GM23338 (cell line): ENCODE data around the gene IRF1. TPM values are rescaled to one million over a fixed set of nuclear protein-coding genes. Genes with fewer than 3 reads are reported as not detected.

Experiments
- ATAC-seq: fragments of 200-7000 bp; cut with Tn5 transposase; 3 replicates; pipeline ENCODE4 v1.9.1; 2020
- DNase-seq: peaks from one replicate; pipeline ENCODE4 v3.0.0-alpha.2; 2015; ENCODE audit warnings: low spot score
- H2AFZ ChIP-seq: fragments of 200-600 bp; sonication (generic); 2 replicates; pipeline ENCODE4 v1.8.0; 2016; ENCODE audit warnings: antibody characterized with exemption, mild to moderate bottlenecking, moderate library complexity
- H3F3A ChIP-seq: fragments of 200-600 bp; sonication (generic); replicated peaks from 2 replicates; pipeline ENCODE4 v1.8.0; 2017; ENCODE audit warnings: antibody characterized with exemption, mixed run types, low read depth
- H3K27ac ChIP-seq: fragments of 200-600 bp; sonication (generic); 2 replicates; pipeline ENCODE4 v1.6.1; 2016; ENCODE audit warnings: low read depth
- H3K27me3 ChIP-seq: fragments of 200-600 bp; sonication (generic); 2 replicates; pipeline ENCODE4 v1.8.0; 2016; ENCODE audit warnings: mild to moderate bottlenecking, mixed run types, moderate library complexity; ENCODE audit not compliant: insufficient read depth
- H3K36me3 ChIP-seq: fragments of 200-600 bp; sonication (generic); 2 replicates; pipeline ENCODE4 v1.8.0; 2016; ENCODE audit warnings: mild to moderate bottlenecking; ENCODE audit not compliant: insufficient read depth
- H3K4me1 ChIP-seq: fragments of 200-600 bp; sonication (generic); 2 replicates; pipeline ENCODE4 v1.8.0; 2016; ENCODE audit warnings: mild to moderate bottlenecking, moderate library complexity; ENCODE audit not compliant: insufficient read depth
- H3K4me2 ChIP-seq: fragments of 200-600 bp; sonication (generic); 2 replicates; pipeline ENCODE4 v1.7.1; 2017; ENCODE audit warnings: mixed run types
- H3K4me3 ChIP-seq: fragments of 200-600 bp; sonication (generic); 2 replicates; pipeline ENCODE4 v1.6.1; 2016; ENCODE audit warnings: mixed run types
- H3K79me2 ChIP-seq: fragments of 200-600 bp; sonication (generic); replicated peaks from 2 replicates; pipeline ENCODE4 v1.8.0; 2017; ENCODE audit warnings: mild to moderate bottlenecking; ENCODE audit not compliant: insufficient read depth
- H3K9me2 ChIP-seq: fragments of 200-600 bp; sonication (generic); 2 replicates; pipeline ENCODE4 v1.8.0; 2017; ENCODE audit not compliant: insufficient read depth
- H4K20me1 ChIP-seq: fragments of 200-600 bp; sonication (generic); replicated peaks from 2 replicates; pipeline ENCODE4 v1.8.0; 2017; ENCODE audit warnings: mild to moderate bottlenecking; ENCODE audit not compliant: insufficient read depth
- H3K27ac Mint-ChIP-seq: 2 replicates; pipeline ENCODE4 v1.8.0; 2020; ENCODE audit warnings: inconsistent platforms, mild to moderate bottlenecking, moderate library complexity, mixed read lengths
- H3K27me3 Mint-ChIP-seq: 3 replicates; pipeline ENCODE4 v1.8.0; 2022; ENCODE audit warnings: low read depth, mild to moderate bottlenecking, moderate library complexity, mixed read lengths, inconsistent platforms; ENCODE audit not compliant: insufficient read depth, poor library complexity
- H3K36me3 Mint-ChIP-seq: 3 replicates; pipeline ENCODE4 v1.8.0; 2021; ENCODE audit warnings: low read depth, mild to moderate bottlenecking, inconsistent platforms, moderate library complexity, mixed read lengths
- H3K4me1 Mint-ChIP-seq: 3 replicates; pipeline ENCODE4 v1.8.0; 2020; ENCODE audit warnings: mild to moderate bottlenecking, inconsistent platforms, mixed read lengths
- H3K4me3 Mint-ChIP-seq: 3 replicates; pipeline ENCODE4 v1.8.0; 2021; ENCODE audit warnings: moderate library complexity, mild to moderate bottlenecking, inconsistent platforms, mixed read lengths
- H3K9me3 Mint-ChIP-seq: 3 replicates; pipeline ENCODE4 v1.8.0; 2020; ENCODE audit warnings: moderate library complexity, mild to moderate bottlenecking, inconsistent platforms, mixed read lengths
- CREB1 ChIP-seq: fragments of 250-450 bp; sonication (Bioruptor Pico); IDR thresholded peaks from 2 replicates; pipeline ENCODE4 v1.5.0; 2020; ENCODE audit warnings: low read depth, mild to moderate bottlenecking, moderate library complexity
- CTCF ChIP-seq, 2 experiments: fragments of 200-600 bp in 1 of 2; sonication (generic) in 1 of 2; conservative IDR thresholded peaks; 2 replicates each; pipeline versions ENCODE4 v1.5.1 to v1.6.1; 2016 to 2017; ENCODE audit warnings: antibody characterized with exemption in 2 of 2, low read depth in 2 of 2, mild to moderate bottlenecking in 2 of 2, moderate library complexity in 1 of 2
- ETS1 ChIP-seq: IDR thresholded peaks from 2 replicates; pipeline ENCODE4 v1.6.1; 2016; ENCODE audit warnings: antibody characterized with exemption
- EZH2 ChIP-seq: fragments of 200-600 bp; sonication (generic); IDR thresholded peaks from one replicate; pipeline ENCODE4 v1.8.0; 2017; ENCODE audit warnings: antibody characterized with exemption, mild to moderate bottlenecking, low read depth; ENCODE audit not compliant: unreplicated experiment
- EZH2phosphoT487 ChIP-seq: fragments of 200-600 bp; sonication (generic); IDR thresholded peaks from one replicate; pipeline ENCODE4 v1.8.1; 2018; ENCODE audit warnings: antibody characterized with exemption; ENCODE audit not compliant: unreplicated experiment
- JUNB ChIP-seq: IDR thresholded peaks from one replicate; pipeline ENCODE4 v1.6.1; 2016; ENCODE audit warnings: antibody characterized with exemption; ENCODE audit not compliant: unreplicated experiment
- NANOG ChIP-seq: IDR thresholded peaks from 2 replicates; pipeline ENCODE4 v1.6.1; 2016; ENCODE audit warnings: antibody characterized with exemption, borderline replicate concordance
- POLR2AphosphoS5 ChIP-seq: IDR thresholded peaks from 2 replicates; pipeline ENCODE4 v1.6.1; 2016; ENCODE audit warnings: antibody characterized with exemption, low read depth
- REST ChIP-seq: IDR thresholded peaks from one replicate; pipeline ENCODE4 v1.6.1; 2018; ENCODE audit warnings: antibody characterized with exemption; ENCODE audit not compliant: unreplicated experiment
- STAT1 ChIP-seq: IDR thresholded peaks from one replicate; pipeline ENCODE4 v1.6.1; 2016; ENCODE audit warnings: antibody characterized with exemption; ENCODE audit not compliant: unreplicated experiment
- ZNF114 ChIP-seq: fragments of 250-450 bp; sonication (Bioruptor Pico); IDR thresholded peaks from 2 replicates; pipeline ENCODE4 v1.5.0; 2020; ENCODE audit warnings: mild to moderate bottlenecking, moderate library complexity
- ZNF331 ChIP-seq: fragments of 250-450 bp; sonication (Bioruptor Pico); IDR thresholded peaks from 2 replicates; pipeline ENCODE4 v1.5.0; 2020; ENCODE audit warnings: low read depth, mild to moderate bottlenecking, moderate library complexity
- ZNF462 ChIP-seq: fragments of 250-450 bp; sonication (Bioruptor Pico); IDR thresholded peaks from 2 replicates; pipeline ENCODE4 v1.5.0; 2020; ENCODE audit warnings: mild to moderate bottlenecking, moderate library complexity
- polyA plus RNA-seq: library from polyadenylated mRNA; unstranded; fragments of >200 nt; fragmentation: Nextera tagmentation; extraction: Ambion mirVana; gene quantifications from 2 replicates; pipeline ENCODE4 v1.2.1, GENCODE V29; 2016
- total RNA-seq: library from RNA; depleted of rRNA; stranded (reverse); fragments of >200 nt; shearing (Covaris generic); gene quantifications from 2 replicates; pipeline ENCODE4 v1.2.3, GENCODE V29; 2014

Gene IRF1
- total and polyA plus RNA-seq, 2 experiments from 2014 or later, result 6.9 to 8.6 TPM

- Mint-ChIP-seq H3K27me3 (peaks cover 3% of the 10 kb centered on the region), H3K4me3 (no peak overlapping the region), H3K9me3 (no peaks in the 10 kb centered on the region), H3K4me1 (peaks cover 25% of the 10 kb centered on the region), H3K27ac (no peak overlapping the region), H3K36me3 (no peaks in the 10 kb centered on the region)
- no peak overlapping the region for H3K4me2 ChIP-seq
- H3K27me3 ChIP-seq, result no peaks in the 10 kb centered on the region
- no peaks in the 10 kb centered on the region for H3K36me3 ChIP-seq
- no peaks in the 10 kb centered on the region for H4K20me1 ChIP-seq
- H3K27ac ChIP-seq, result no peak overlapping the region
- peaks cover 3% of the 10 kb centered on the region; the same call in 1 of the 2 replicates for H3K4me1 ChIP-seq
- TF ChIP-seq ZNF114 (no peak), STAT1 (no peak), CTCF (conservative IDR thresholded peaks at IDR 0.05; ENCODE audit: low read depth in 2 of 2) (no peak), JUNB (no peak), CREB1 (CRISPR knock-in tag) (no peak), REST (no peak), NANOG (no peak), EZH2phosphoT487 (no peak), EZH2 (no peak), POLR2AphosphoS5 (no peak), ZNF331 (no peak), ETS1 (no peak), ZNF462 (CRISPR knock-in tag) (no peak)
- no peak for ATAC-seq
- no peak overlapping the region for H3K4me3 ChIP-seq
- no peak for DNase-seq
- H3F3A ChIP-seq, result no peaks in the 10 kb centered on the region
- no peaks in the 10 kb centered on the region for H3K79me2 ChIP-seq
- H2AFZ ChIP-seq, result 0 out of 2 replicates have a peak overlapping the region, but pooled peaks have one; percentile 47
- no peaks in the 10 kb centered on the region for H3K9me2 ChIP-seq
These were observed 55.1 kb downstream of the IRF1 start for GRCh38 chr5:132435447-132435846.
